ENCODE data around the gene MRPL11. TPM values are rescaled to one million over a fixed set of nuclear protein-coding genes. Genes with fewer than 3 reads are reported as not detected.
"Not testable (repeated sequence)": the region's sequence is repeated elsewhere in the genome, so short reads cannot be mapped to it uniquely, and the experiment has no call there.

MRPL11 gene
- total RNA-seq, 1 donor from 2014 or later = 52.6 TPM

DNA sequence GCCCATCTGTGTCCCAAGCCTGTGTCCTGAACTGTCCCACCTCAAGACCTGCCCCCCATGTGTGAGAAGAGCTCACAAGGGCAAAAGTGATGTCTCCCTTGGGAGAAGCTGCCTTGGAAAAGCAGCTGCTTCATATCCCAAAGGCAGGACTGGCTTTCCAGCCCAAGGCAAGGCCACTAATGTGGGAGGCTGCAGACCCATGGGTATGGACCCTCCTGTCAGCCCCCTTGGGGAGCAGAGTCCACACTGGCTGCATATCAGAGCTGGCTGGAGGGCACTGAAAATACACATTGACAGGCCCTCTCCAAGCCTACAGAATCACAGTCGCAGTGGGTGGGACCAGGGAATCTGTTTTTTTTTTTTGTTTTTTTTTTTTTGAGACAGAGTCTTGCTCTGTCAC is 30.8 kb upstream of the MRPL11 start:
- intact Hi-C loops (cut with DNase I) = no loop called here
- DNase-seq (no peak), ATAC-seq (ENCODE audit: poor library complexity) (no peak)

- intact Hi-C loops (cut with DNase I) = no loop called here
These were observed 30.0 kb upstream of the MRPL11 start for GRCh38 chr11:66468691-66469090.

GRCh38 chr11:66467756-66468155 is 29.1 kb upstream of the MRPL11 start:
- DNase-seq = peak; percentile 67
- no peak for ATAC-seq (ENCODE audit: poor library complexity)
- intact Hi-C loops (cut with DNase I) = no loop called here

More at GRCh38 chr11:66468691-66469090, 30.0 kb upstream of the MRPL11 start:
- DNase-seq (no peak), ATAC-seq (ENCODE audit: poor library complexity) (no peak)

GRCh38 chr11:66467034-66467659 is 28.5 kb upstream of the MRPL11 start:
- ATAC-seq (ENCODE audit: poor library complexity) (peak; percentile 11), DNase-seq (peak; percentile 55)
- intact Hi-C loops (cut with DNase I) = no loop called here

GRCh38 chr11:66466225-66467033 is 27.8 kb upstream of the MRPL11 start, which contains the start of gene PELI3:
PELI3 (plus strand) TSS chr11:66466905; CDS start chr11:66468129, 1,224 bp downstream.
- intact Hi-C loops (cut with DNase I) = no loop called here
- ATAC-seq (ENCODE audit: poor library complexity) = peak; percentile 98
- DNase-seq = peak; percentile 95

DNA sequence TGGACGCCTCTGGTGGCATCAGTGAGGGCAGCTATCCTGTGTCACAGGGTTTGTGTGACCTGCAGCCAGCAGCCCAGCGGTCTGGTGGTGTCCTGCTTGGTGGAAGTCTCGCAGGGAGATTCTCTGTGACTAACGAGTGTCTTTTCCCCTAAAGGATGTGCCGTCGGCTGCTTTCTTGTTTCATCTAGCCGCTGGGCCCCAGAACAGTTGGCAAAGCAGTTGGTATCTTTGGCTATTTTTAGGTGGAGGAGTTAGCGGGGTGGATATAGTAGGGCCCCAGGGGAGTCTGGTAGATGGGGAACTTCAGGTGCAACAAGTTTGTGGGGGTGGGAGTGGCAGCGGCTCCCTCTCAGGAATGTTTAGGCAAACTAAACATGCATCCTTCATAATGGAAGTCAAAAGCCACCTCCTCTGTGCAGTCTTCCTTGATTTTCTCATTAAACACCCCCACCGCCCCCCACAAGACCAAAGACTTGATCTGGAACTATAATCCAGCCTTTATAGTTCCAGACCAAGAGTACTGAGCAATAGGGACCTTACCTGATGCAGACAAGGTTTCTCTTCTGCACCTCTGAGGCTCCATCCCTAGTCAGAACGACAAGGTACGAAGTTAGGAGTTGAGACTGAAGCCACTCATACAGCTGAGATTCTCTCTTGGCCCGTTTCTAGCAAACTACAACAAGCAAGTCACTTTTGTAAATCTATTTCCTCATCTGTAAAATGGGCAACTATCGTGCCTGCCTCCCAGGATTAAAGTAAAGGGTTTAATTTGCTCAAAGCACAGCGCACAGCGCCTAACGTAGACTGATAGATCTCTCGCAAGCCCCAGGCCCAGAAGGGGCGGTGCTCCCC is 27.0 kb upstream of the MRPL11 start:
- no peak for DNase-seq
- no peak for ATAC-seq (ENCODE audit: poor library complexity)
- intact Hi-C loops (cut with DNase I) = no loop called here

- intact Hi-C loops (cut with DNase I) = no loop called here
- ATAC-seq (ENCODE audit: poor library complexity) = no peak
- DNase-seq = no peak
These were observed 26.3 kb upstream of the MRPL11 start for GRCh38 chr11:66464916-66465315.

GRCh38 chr11:66464116-66464515 is 25.5 kb upstream of the MRPL11 start:
- ATAC-seq (ENCODE audit: poor library complexity); intact Hi-C loops (cut with DNase I); DNase-seq: not testable (repeated sequence)

- intact Hi-C loops (cut with DNase I) = no loop called here
- ATAC-seq (ENCODE audit: poor library complexity) = no peak
- DNase-seq = no peak
These were observed 24.3 kb upstream of the MRPL11 start for GRCh38 chr11:66462911-66463310.

DNA sequence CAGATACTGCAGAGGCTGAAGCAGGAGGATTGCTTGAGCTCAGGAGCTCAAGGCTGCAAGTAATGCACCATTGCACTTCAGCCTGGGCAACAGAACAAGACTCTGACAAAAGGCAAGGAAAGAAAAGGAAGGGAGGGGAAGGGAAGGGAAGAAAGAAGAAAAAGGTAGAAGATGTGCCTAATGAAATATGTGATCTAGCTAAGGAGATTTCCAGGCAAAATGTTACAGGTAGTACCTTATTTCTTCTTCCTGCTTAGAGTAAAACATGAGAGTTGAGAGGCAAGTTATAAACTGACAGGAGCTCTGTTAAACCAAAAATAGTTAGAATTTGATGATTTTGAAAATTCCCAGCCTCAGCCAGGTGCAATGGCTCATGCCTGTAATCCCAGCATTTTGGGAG is 23.4 kb upstream of the MRPL11 start:
- intact Hi-C loops (cut with DNase I) = no loop called here
- DNase-seq (no peak), ATAC-seq (ENCODE audit: poor library complexity) (no peak)

GRCh38 chr11:66459138-66459778 is 20.6 kb upstream of the MRPL11 start:
- DNase-seq (no peak), ATAC-seq (ENCODE audit: poor library complexity) (no peak)
- intact Hi-C loops (cut with DNase I) = no loop called here

DNA sequence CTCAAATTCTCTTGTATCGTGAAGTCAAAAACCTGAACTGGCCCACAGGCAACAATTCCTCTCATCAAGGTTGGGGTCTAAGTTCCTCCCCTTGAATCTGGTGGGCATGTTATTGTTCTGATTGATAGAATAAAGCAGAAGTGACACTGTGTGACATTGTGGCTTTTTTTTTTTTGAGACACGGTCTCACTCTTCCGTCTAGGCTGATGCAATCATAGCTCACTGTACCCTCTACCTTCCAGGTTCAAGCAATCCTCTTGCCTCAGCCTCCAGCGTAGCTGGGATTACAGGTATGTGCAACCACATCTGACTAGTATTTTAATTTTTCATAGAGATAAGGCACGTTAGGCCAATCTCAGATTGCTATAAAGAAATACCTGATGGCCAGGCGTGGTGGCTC is 19.2 kb upstream of the MRPL11 start:
- ATAC-seq (ENCODE audit: poor library complexity) (no peak), DNase-seq (no peak)
- intact Hi-C loops (cut with DNase I) = no loop called here

GRCh38 chr11:66454828-66455227 is 16.2 kb upstream of the MRPL11 start:
- ATAC-seq (ENCODE audit: poor library complexity) = no peak
- intact Hi-C loops (cut with DNase I) = no loop called here

DNA sequence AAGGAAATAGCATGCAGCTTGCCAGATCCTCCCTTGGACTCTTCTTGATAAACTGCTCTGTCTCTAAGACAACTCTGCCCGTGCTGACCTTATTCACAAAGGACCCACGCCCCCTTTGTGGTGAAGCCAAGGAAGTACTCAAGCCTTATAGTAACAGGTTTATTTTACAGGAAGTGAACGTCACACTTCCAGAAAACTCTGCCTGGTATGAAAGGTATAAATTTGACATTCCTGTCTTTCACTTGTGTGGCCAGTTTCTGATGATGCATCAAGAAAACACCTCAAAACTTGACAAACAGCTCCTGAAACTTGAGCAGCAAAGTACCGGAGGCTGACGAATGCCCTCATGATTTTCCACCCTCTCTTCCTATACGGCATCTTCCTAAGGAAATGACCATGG is 15.6 kb upstream of the MRPL11 start:
- intact Hi-C loops (cut with DNase I) = no loop called here
- ATAC-seq (ENCODE audit: poor library complexity) (no peak), DNase-seq (no peak)

More at GRCh38 chr11:66454828-66455227, 16.2 kb upstream of the MRPL11 start:
- DNase-seq = no peak

GRCh38 chr11:66451663-66452062 is 13.0 kb upstream of the MRPL11 start:
- no peak for ATAC-seq (ENCODE audit: poor library complexity)
- intact Hi-C loops (cut with DNase I) = no loop called here
- no peak for DNase-seq

DNA sequence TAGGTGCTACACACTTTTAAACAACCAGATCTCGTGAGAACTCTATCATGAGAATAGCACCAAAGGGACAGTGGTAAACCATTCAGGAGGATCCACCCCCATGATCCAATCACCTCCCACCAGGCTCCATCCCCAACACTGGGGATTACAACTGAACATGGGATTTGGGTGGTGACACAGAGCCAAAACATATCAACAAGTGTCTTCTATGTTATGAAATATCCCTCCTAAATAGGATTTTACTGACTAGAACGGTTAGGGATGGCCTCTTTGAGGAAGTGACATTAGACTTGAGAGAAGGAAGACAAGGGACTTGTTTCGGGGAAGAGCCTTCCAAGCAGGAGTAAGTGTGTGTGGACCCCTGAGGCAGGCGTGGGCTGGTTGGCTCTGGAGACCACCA is 11.9 kb upstream of the MRPL11 start:
- intact Hi-C loops (cut with DNase I) = no loop called here
- DNase-seq (no peak), ATAC-seq (ENCODE audit: poor library complexity) (no peak)

DNA sequence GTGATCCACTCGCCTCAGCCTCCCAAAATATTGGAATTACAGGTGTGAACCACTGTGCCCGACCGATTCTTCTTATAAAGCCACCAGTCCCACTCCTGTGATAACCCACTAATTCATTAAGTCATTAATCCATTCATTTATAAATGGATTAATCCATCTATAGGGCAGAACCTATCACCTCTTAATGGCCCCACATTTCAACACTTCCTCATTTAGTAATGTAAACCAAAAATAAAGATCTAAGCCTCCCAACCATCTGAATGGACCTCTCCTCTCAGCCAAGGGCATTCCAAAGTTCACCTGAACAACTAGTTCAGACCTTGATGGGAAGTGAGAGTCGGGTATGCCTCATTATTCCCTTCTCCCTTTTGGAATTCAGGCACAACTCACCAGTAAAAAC is 9.9 kb upstream of the MRPL11 start:
- no peak for DNase-seq
- intact Hi-C loops (cut with DNase I) = no loop called here
- ATAC-seq (ENCODE audit: poor library complexity) = no peak

GRCh38 chr11:66447012-66447411 is 8.4 kb upstream of the MRPL11 start:
- no peak for ATAC-seq (ENCODE audit: poor library complexity)
- intact Hi-C loops (cut with DNase I) = no loop called here
- DNase-seq = no peak

GRCh38 chr11:66443602-66444001 is 5.0 kb upstream of the MRPL11 start:
- DNase-seq (no peak), ATAC-seq (ENCODE audit: poor library complexity) (no peak)
- intact Hi-C loops (cut with DNase I) = no loop called here

Data from Right ventricle myocardium superior (tissue), 1 donor.